Stimulated activated effector memory CD8-positive, alpha-beta T cell treated with anti-CD3 and anti-CD28 coated beads, Interleukin-12 subunit alpha, Interleukin-12 subunit beta, amount 100 ng/mL, for 72 hours (primary cell): ENCODE measurements around the gene WRNIP1.

Experiments
- ATAC-seq: fragments of 150-1000 bp; cut with Tn5 transposase; 2 replicates; pipeline ENCODE4 v1.10.0; 2021
- DNase-seq, 2 donors: peaks; one replicate each; pipeline ENCODE4 v3.0.0; 2021 to 2022; ENCODE audit warnings: low spot score in 2 of 2
- H3K27ac Mint-ChIP-seq: one replicate; pipeline ENCODE4 v1.8.0; 2022; ENCODE audit warnings: mild to moderate bottlenecking, mixed read lengths
- H3K36me3 Mint-ChIP-seq: one replicate; pipeline ENCODE4 v1.8.0; 2022; ENCODE audit warnings: mild to moderate bottlenecking, mixed read lengths
- H3K4me1 Mint-ChIP-seq: one replicate; pipeline ENCODE4 v1.8.0; 2022; ENCODE audit warnings: mixed read lengths
- H3K4me3 Mint-ChIP-seq: one replicate; pipeline ENCODE4 v1.8.0; 2022; ENCODE audit warnings: mild to moderate bottlenecking, mixed read lengths
- H3K9me3 Mint-ChIP-seq: one replicate; pipeline ENCODE4 v1.8.0; 2022; ENCODE audit warnings: mixed read lengths

WRNIP1 gene

DNA sequence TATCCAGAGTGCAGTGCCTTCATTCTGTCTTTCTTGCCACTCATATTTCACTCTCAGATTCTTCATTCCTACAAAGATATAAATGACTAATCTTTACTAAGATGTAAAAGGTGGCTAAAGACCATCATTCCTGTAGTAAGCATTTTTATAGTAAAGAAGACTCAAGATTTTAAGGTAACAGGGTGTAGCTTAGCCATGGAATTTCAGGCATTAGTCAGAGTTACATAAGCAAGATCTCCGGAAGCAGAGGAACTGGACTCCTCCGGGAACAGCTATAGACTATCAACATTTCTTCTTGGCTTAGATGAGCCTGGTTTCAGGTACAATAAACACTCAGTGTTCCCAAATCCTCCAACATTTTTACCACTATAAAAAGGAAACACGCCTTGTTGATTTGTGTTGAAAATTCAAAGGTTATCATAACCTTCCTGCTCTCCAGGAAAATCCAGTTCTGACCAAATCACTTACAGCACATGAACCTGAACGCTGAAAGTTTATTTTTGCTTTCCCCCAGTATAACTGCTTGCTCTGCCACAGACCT lies 52.8 kb downstream of the WRNIP1 start:
- Mint-ChIP-seq H3K4me1 (peaks cover 23% of the 10 kb centered on the region), H3K9me3 (peaks cover 16% of the 10 kb centered on the region), H3K27ac (no peak overlapping the region), H3K4me3 (no peak overlapping the region), H3K36me3 (no peaks in the 10 kb centered on the region)
- no peak for DNase-seq
- peak; percentile 75 for ATAC-seq

DNA sequence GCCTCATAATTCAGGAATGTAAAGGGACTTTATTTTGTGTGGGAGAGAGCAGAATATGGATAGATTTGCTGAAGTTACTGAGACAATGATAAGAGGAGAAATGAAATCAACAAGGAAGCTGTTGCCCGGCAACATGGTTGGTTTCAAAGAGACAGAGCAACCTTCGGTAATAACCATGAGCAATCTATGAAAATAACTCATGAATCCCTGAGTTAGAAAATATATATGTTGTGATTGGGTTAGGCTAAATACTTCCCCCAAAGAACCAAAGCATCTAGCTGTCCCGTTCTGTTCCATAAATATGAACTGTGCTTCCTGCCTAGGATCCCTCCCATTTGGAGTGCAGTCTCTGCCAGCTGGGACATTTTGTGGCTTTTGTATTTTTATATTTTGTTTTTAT lies 53.4 kb downstream of the WRNIP1 start:
- Mint-ChIP-seq H3K36me3 (no peaks in the 10 kb centered on the region), H3K4me1 (peaks cover 23% of the 10 kb centered on the region), H3K4me3 (no peak overlapping the region), H3K27ac (no peak overlapping the region), H3K9me3 (peaks cover 16% of the 10 kb centered on the region)
- DNase-seq (no peak), ATAC-seq (peak; percentile 45)

DNA sequence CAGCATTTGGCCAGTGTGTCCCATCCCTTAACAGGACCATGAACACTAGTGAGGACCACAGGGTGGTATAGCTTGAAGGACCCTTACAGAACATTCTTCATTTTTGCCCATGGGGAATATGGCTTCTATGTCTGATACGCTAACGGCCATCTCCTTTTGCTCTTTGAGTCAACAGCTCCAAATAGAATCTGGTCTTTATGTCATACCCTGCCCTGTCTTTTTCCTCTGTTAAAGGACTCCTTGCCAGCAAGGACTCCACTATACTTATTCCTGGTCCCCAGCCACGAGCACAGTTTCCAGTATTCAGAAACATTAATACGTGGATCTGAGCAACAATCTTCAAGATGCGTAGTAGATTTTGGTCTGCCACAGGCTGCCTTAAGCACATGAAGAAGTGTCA lies 53.9 kb downstream of the WRNIP1 start:
- H3K4me1 Mint-ChIP-seq, result peaks cover 23% of the 10 kb centered on the region
- no peak for ATAC-seq
- no peak overlapping the region for H3K27ac Mint-ChIP-seq

DNA sequence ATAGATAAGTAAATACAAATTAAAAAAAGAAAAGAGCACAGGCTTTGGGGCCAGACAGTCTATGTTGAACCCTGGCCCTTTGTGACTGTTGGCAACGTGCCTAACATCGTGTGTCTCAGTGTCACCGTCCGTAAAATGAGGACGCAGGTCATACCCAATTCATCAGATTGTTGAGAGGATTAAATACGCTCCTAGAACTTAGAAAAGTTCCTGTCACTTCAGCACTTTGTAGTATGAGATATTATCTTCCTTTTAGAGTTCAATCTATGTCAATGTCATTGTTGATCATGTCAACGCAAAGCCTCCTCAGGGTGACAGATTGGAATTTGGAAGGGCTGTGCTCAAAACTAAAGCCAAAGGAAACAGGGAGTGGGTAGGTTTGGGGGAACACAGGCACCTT lies 54.8 kb downstream of the WRNIP1 start:
- ATAC-seq, result no peak
- H3K27ac Mint-ChIP-seq, result peak overlapping the region; percentile 69
- peaks cover 23% of the 10 kb centered on the region for H3K4me1 Mint-ChIP-seq

More for the DNA sequence above, 53.9 kb downstream of the WRNIP1 start:
- H3K4me3 Mint-ChIP-seq, result no peak overlapping the region
- H3K36me3 Mint-ChIP-seq, result no peaks in the 10 kb centered on the region
- H3K9me3 Mint-ChIP-seq, result peaks cover 16% of the 10 kb centered on the region
- no peak for DNase-seq

DNA sequence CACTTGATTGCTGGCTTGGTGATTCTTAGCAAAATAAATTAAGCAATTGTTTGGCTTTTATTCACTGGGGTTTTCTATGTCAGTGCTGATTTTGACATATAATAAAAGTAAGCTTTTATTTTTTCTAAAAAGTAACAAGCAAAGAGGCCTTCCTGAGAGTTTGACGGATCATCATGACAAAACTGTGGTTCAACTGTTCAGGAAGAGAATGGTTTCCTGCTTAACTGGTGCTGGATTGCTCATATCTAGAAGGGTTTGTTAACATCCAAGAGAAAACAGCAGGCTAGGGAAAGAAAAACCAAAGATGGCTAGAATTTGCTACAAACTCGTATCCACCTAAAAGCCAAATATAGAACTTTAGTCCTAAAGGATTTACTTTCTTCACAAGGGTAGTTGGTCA lies 55.2 kb downstream of the WRNIP1 start:
- H3K36me3 Mint-ChIP-seq, result no peaks in the 10 kb centered on the region
- DNase-seq, result no peak
- peak overlapping the region; percentile 69 for H3K27ac Mint-ChIP-seq
- H3K4me3 Mint-ChIP-seq, result no peak overlapping the region
- peaks cover 23% of the 10 kb centered on the region for H3K4me1 Mint-ChIP-seq
- ATAC-seq, result no peak
- peaks cover 12% of the 10 kb centered on the region for H3K9me3 Mint-ChIP-seq

More for the DNA sequence above, 54.8 kb downstream of the WRNIP1 start:
- H3K36me3 Mint-ChIP-seq, result no peaks in the 10 kb centered on the region
- no peak for DNase-seq
- H3K9me3 Mint-ChIP-seq, result peaks cover 16% of the 10 kb centered on the region
- H3K4me3 Mint-ChIP-seq, result no peak overlapping the region

DNA sequence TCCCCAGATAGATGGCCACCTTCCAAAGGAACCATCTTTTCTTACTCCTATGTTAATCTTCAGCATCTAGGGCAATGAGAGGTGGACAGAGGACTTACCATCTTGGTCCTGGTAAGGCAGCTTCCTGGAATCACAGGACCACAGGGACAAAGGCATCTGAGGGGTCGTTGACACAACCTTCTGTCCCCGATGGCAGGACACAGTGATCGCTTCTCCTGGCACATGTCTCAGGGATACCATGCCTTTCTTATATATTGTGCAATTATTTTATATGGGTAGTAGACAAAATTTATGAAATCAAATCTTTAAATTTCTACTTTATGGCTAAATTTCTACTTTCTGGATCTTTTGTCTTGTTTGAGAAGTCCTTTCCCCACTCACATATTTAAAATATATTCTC lies 56.4 kb downstream of the WRNIP1 start:
- Mint-ChIP-seq H3K9me3 (peaks cover 4% of the 10 kb centered on the region), H3K4me1 (peaks cover 23% of the 10 kb centered on the region), H3K4me3 (no peak overlapping the region), H3K36me3 (no peaks in the 10 kb centered on the region), H3K27ac (no peak overlapping the region)
- ATAC-seq (no peak), DNase-seq (no peak)

DNA sequence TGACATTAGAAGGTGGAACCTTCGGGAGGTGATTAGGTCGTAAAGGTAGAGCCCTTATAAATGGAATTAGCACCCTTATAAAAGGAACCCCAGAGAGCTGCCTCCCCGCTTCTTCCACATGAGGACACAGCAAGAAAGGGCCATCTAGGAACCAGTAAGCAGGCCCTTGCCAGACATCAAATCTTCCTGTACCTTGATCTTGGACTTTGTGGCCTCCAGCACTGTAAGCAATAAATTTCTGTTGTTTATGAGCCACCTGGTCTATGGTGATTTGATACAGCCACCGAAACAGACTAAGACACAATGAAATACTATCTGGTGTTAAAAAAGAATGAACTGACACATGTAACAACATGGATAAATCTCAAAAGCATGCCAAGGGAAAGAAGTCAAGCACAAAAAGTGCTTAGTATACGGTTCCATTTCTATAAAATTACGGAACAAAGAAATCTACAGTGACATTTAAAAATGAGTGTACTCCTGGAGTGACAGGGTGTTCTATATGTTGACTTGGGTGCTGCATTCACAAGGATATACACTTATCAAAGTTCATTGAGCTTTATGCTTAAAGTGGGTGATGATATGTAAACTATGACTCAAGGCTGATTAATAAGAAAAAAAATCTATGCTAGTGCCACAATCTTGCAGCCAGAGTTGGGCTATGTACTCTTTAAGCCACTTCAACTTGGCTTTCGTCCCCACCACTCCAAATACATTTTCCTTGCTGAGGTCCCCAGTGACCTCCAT lies 58.1 kb downstream of the WRNIP1 start:
- H3K27ac Mint-ChIP-seq, result no peak overlapping the region
- ATAC-seq, result no peak

DNA sequence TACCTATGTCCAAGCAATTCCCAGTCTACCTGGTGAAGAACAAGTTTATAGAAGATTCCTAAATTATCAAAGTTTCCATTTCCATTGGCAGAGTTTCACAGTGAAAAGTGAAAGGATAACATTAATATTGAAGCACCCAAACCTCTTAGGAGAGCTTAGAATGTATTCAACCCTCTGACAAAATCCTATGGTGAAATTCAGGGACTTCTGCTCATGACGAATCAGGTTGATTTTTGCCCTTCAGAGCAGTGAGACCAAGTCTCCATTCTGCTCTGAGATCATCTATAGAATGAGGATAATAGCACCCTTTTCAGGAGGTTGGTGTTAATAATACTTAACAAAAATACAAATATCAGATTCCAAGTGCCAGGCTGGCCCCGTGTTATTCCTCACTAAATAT lies 60.9 kb downstream of the WRNIP1 start:
- Mint-ChIP-seq H3K4me1 (no peaks in the 10 kb centered on the region), H3K4me3 (no peak overlapping the region), H3K27ac (no peak overlapping the region), H3K9me3 (no peaks in the 10 kb centered on the region), H3K36me3 (peaks cover 6% of the 10 kb centered on the region)
- ATAC-seq (no peak), DNase-seq (no peak)

More for the DNA sequence above, 58.1 kb downstream of the WRNIP1 start:
- no peak for DNase-seq
- H3K4me1 Mint-ChIP-seq, result peaks cover 15% of the 10 kb centered on the region
- no peaks in the 10 kb centered on the region for H3K36me3 Mint-ChIP-seq
- no peaks in the 10 kb centered on the region for H3K9me3 Mint-ChIP-seq
- no peak overlapping the region for H3K4me3 Mint-ChIP-seq

DNA sequence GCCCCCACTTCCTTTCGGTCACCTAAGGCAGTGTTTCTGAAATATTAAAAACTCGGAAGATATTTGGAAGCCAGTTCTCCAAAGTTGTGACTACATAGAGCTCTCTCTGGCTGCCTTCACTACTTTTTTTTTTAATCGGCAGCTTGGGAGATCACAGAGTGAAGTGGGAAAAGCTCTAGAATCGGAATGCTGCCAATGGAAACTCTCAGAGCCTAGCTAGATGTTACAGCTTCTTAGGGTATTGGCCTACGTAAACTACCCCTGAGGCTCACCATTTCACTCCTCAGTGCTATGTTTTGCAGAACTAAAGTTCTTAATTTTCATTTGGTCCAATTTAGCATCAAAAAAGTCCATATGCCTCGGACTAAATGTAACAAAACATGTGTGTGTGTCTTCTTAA lies 61.9 kb downstream of the WRNIP1 start:
- no peaks in the 10 kb centered on the region for H3K9me3 Mint-ChIP-seq
- H3K36me3 Mint-ChIP-seq, result peaks cover 15% of the 10 kb centered on the region
- no peak overlapping the region for H3K4me3 Mint-ChIP-seq
- ATAC-seq (no peak), DNase-seq (no peak)
- no peak overlapping the region for H3K27ac Mint-ChIP-seq
- no peaks in the 10 kb centered on the region for H3K4me1 Mint-ChIP-seq

DNA sequence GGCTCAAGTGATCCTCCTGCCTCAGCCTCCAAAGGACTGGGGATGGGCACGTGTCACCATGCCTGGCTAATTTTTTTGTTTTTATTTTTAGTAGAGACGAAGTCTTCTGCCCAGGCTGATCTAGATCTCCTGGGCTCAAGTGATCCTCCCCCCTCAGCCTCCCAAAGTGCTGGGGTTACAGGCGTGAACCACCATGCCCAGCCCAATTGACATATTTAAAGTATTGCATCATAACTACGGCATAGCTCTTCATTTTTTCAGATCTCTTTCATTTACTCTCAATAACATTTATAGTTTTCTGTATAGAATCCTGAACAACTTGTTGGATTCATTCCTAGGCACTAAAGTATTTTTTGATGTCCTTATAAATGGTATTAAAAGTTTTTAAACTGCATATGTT lies 63.4 kb downstream of the WRNIP1 start:
- Mint-ChIP-seq H3K27ac (no peak overlapping the region), H3K36me3 (peaks cover 30% of the 10 kb centered on the region), H3K4me1 (no peaks in the 10 kb centered on the region), H3K4me3 (no peak overlapping the region), H3K9me3 (no peaks in the 10 kb centered on the region)
- DNase-seq (no peak), ATAC-seq (no peak)

DNA sequence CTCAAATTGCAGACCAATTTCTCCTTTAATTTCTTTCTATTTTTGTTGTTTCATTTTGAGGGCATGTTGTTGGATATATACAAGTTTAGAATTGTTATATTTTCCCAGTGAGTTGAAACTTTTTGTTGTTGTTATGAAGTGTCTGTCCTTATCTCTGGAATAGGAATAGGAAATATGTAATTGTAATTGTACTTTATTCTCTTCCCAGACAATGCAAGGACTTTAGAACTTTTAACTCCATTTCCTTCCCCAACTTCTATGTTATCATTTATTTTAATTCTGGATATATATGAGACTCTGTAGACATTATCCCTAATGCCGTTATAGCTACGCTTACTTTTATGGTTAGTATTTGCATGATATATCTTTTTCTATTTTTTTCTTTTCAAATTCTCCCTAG lies 64.1 kb downstream of the WRNIP1 start:
- DNase-seq, result no peak
- ATAC-seq, result no peak
- Mint-ChIP-seq H3K4me3 (no peak overlapping the region), H3K27ac (no peak overlapping the region), H3K9me3 (no peaks in the 10 kb centered on the region), H3K4me1 (peaks cover 2% of the 10 kb centered on the region), H3K36me3 (peaks cover 36% of the 10 kb centered on the region)

DNA sequence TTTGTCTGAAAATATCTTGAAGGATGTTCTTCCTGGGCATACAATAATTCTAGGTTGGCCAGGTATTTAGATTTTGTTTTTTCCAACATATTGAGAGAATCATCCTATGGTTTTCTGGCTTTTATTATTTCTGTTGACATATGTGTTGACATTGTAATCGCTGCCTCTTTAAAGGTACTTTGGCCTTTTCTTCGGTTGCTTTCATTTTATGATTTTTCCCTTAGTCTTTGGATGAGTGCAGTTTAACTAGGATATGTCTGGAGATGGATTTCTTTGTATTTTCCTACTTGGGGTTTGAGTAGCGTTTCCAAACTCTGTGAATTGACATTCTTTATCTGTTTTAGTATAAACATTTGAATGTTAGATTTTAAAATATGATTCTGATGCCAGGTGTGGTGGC lies 65.0 kb downstream of the WRNIP1 start:
- Mint-ChIP-seq H3K4me3 (no peak overlapping the region), H3K4me1 (peaks cover 11% of the 10 kb centered on the region), H3K9me3 (no peaks in the 10 kb centered on the region), H3K27ac (no peak overlapping the region), H3K36me3 (peaks cover 45% of the 10 kb centered on the region)
- ATAC-seq, result no peak
- DNase-seq, result no peak

DNA sequence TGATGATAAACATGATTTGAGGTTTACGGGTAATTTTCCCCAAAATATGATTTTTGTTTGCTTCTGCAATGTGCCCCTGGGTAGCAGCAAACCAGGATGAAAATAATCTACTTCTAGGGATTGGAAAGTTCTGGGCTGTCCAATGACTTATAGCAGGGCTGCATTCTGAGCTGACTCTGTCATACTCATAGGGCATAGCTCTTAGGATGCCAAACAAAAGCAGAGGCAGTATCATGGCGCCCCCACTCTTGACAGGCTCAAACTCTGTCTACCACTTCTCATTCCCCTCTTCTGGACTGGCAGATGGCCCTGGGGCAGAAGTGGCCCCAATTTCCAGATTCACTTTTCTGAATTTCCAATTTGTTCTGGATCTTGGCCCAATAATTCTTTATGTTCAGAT lies 66.2 kb downstream of the WRNIP1 start:
- Mint-ChIP-seq H3K9me3 (no peaks in the 10 kb centered on the region), H3K4me3 (no peak overlapping the region), H3K36me3 (peaks cover 58% of the 10 kb centered on the region), H3K4me1 (peaks cover 11% of the 10 kb centered on the region), H3K27ac (peak overlapping the region; percentile 12)
- no peak for DNase-seq
- no peak for ATAC-seq

DNA sequence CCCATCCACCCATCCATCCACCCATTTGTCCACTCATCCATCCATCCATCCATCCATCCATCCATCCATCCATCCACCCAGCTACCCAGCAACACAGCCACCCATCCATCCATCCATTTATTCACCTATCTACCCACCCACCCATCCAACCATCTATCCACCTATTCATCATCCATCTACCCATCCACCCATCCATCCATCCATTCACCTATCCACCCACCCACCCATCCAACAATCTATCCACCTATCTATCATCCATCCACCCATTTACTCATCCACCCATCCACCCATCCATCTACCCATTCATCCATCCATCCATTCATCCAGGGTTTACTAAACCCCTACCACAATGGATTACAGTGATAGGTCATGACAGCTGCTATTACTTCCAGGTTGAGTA lies 69.1 kb downstream of the WRNIP1 start:
- H3K9me3 Mint-ChIP-seq, result no peaks in the 10 kb centered on the region
- H3K4me3 Mint-ChIP-seq, result no peak overlapping the region
- ATAC-seq (no peak), DNase-seq (no peak)
- peaks cover 15% of the 10 kb centered on the region for H3K4me1 Mint-ChIP-seq
- H3K27ac Mint-ChIP-seq, result no peak overlapping the region
- H3K36me3 Mint-ChIP-seq, result peaks cover 86% of the 10 kb centered on the region
